Neutrophil (primary cell): ENCODE measurements around the gene CACNA2D1.

Experiments used
- H3K27ac ChIP-seq: fragments of 200-600 bp; sonication (generic); 2 replicates; pipeline ENCODE4 v1.5.1; 2016; ENCODE audit warnings: mild to moderate bottlenecking, moderate library complexity
- H3K27me3 ChIP-seq: fragments of 200-600 bp; sonication (generic); 2 replicates; pipeline ENCODE4 v1.6.0; 2016; ENCODE audit warnings: mild to moderate bottlenecking
- H3K36me3 ChIP-seq: fragments of 200-600 bp; sonication (generic); 2 replicates; pipeline ENCODE4 v1.5.1; 2017
- H3K4me1 ChIP-seq, 2 experiments: fragments of 200-600 bp in 1 of 2; sonication (generic) in 1 of 2; 1 replicate in 1 of 2; 2 replicates in 1 of 2; pipeline versions ENCODE4 v1.5.1 to v1.6.1; 2013 to 2016; ENCODE audit warnings: low read depth in 1 of 2, low read length in 1 of 2, mild to moderate bottlenecking in 1 of 2, moderate library complexity in 1 of 2; ENCODE audit not compliant: control insufficient read depth in 1 of 2, insufficient read depth in 1 of 2
- H3K4me3 ChIP-seq, 2 experiments: fragments of 200-600 bp in 1 of 2; sonication (generic) in 1 of 2; 1 replicate in 1 of 2; 2 replicates in 1 of 2; pipeline ENCODE4 v1.5.1; 2013 to 2016; ENCODE audit warnings: low read depth in 1 of 2, low read length in 1 of 2, mild to moderate bottlenecking in 1 of 2, moderate library complexity in 1 of 2
- H3K9me3 ChIP-seq: fragments of 200-600 bp; sonication (generic); 2 replicates; pipeline ENCODE4 v1.5.1; 2016
- TF ChIP-seq, protein P1 (sequence below): fragments of 200-600 bp; sonication (generic); IDR thresholded peaks from 2 replicates; pipeline ENCODE4 v1.5.1; 2016; ENCODE audit warnings: antibody characterized with exemption

CACNA2D1 gene

DNA sequence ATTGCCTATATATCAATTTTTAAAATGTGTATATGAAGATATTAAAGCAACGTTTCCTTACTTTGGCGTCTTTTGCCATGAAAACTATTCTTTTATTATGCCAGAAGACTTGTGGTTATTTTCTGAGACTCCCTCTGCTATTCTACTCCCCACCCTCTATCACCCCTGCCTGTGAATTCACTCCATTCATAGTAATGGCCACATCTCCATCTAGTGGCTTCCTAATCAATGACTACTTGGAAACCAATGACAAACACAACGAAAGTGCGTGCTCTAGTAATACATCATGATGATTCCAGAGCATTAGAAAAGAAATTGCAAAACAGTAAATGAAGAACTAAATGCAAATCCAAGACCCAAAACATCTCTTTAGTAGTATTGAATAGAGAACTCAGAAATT lies 487.1 kb downstream of the CACNA2D1 start:
- no peaks in the 10 kb centered on the region for H3K36me3 ChIP-seq
- no peaks in the 10 kb centered on the region for H3K27me3 ChIP-seq
- TF ChIP-seq, protein P1, sequence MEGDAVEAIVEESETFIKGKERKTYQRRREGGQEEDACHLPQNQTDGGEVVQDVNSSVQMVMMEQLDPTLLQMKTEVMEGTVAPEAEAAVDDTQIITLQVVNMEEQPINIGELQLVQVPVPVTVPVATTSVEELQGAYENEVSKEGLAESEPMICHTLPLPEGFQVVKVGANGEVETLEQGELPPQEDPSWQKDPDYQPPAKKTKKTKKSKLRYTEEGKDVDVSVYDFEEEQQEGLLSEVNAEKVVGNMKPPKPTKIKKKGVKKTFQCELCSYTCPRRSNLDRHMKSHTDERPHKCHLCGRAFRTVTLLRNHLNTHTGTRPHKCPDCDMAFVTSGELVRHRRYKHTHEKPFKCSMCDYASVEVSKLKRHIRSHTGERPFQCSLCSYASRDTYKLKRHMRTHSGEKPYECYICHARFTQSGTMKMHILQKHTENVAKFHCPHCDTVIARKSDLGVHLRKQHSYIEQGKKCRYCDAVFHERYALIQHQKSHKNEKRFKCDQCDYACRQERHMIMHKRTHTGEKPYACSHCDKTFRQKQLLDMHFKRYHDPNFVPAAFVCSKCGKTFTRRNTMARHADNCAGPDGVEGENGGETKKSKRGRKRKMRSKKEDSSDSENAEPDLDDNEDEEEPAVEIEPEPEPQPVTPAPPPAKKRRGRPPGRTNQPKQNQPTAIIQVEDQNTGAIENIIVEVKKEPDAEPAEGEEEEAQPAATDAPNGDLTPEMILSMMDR = no peak
- no peak overlapping the region for H3K4me3 ChIP-seq
- no peaks in the 10 kb centered on the region for H3K9me3 ChIP-seq
- H3K4me1 ChIP-seq = peaks cover 7 to 13% of the 10 kb centered on the region in 2 experiments
- no peak overlapping the region for H3K27ac ChIP-seq

DNA sequence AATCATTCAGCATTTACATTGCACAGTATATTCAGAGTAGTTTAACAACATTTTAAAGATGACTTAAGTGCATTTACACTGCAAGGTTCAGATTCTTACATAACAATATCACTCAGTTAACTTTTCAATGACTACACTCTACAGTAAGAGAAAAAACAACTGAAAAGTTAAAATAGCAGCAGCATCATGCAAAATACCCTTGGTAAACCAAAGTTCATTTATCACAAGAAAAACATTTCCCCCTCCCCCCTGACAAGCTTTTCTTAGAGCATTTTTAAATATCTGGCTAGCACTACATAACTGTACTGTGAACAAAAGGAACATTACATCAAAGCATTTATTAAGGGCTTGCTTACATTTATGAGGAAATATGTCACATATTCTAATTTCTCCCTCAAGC lies 494.3 kb downstream of the CACNA2D1 start:
- no peak overlapping the region for H3K4me3 ChIP-seq
- no peak overlapping the region for H3K27ac ChIP-seq
- no peaks in the 10 kb centered on the region for H3K4me1 ChIP-seq
- no peaks in the 10 kb centered on the region for H3K27me3 ChIP-seq
- no peaks in the 10 kb centered on the region for H3K9me3 ChIP-seq
- TF ChIP-seq, protein P1 = no peak
- H3K36me3 ChIP-seq = no peaks in the 10 kb centered on the region

DNA sequence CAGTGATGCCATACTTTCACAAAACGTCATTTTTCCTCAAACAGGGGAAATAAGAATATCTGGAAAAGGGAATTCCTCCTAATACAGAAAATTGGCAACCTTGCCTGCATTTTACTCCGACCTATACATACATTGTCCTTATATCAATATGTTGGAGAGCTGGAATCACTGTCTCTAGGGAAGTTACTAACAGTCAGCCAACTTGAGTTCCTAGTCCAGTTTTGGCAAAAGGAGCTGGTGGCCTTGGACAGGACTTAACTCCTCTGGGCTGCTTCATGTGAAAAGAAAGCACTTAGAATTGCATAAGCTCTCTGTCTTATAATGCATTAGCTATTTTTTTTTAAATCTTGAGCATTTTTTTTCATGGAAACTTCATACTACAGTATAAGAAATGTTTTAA lies 499.5 kb downstream of the CACNA2D1 start:
- H3K4me1 ChIP-seq = no peaks in the 10 kb centered on the region
- no peaks in the 10 kb centered on the region for H3K36me3 ChIP-seq
- no peak overlapping the region for H3K27ac ChIP-seq
- TF ChIP-seq, protein P1 = no peak
- H3K9me3 ChIP-seq = no peaks in the 10 kb centered on the region
- H3K27me3 ChIP-seq = no peaks in the 10 kb centered on the region
- H3K4me3 ChIP-seq = no peak overlapping the region

DNA sequence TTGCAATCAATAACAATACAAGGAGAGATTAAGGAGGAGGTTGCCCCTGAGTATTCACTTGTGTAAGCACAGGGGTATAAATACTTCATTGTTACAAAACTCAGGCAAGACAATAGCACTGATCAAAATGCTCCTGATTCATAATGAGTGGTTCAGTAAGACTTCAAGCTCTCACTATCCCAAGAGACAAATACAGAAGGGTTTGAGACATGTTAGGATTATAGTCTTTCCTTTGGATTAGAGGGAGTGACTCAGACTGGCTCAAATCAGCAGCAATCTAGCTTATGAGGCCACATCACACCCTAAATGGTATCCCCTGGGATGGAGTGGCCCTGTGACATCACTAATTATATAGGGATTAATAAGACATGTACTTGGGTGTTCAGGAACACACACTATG lies 506.5 kb downstream of the CACNA2D1 start:
- Histone ChIP-seq H3K4me1 (no peaks in the 10 kb centered on the region), H3K4me3 (no peak overlapping the region)
- TF ChIP-seq, protein P1 = no peak

DNA sequence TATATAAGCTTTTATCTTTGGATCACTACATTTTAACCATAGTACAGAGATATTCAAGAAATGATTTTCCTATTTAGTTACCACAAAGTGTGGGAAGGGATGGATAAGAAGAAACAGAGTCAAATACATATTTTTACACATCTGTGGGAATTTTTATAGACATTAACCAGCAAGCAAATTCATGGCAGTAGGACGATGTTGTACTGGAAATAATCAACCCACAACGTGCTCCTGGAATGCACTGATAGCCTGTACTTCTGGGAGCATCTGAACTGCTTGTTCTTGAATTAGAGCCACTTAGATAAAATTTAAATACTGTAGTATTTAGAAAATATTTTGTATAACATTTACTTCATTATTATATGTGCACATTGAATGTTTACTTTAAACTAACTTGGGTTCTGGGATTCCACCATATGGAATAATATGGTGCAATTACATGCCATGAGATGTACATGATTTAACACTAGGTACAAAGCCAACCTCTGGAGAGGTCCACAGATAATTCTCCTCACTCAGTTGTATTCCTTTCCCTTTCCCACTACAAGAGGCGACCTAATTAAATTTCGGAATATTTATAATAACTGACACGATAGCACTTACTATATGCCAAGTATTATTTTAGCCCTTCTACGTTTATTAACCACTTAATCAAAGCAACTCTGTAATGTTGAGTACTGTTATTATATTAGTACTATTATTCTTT lies 508.8 kb downstream of the CACNA2D1 start:
- TF ChIP-seq, protein P1 = no peak
- no peaks in the 10 kb centered on the region for H3K36me3 ChIP-seq
- H3K4me1 ChIP-seq = no peaks in the 10 kb centered on the region
- H3K27me3 ChIP-seq = no peaks in the 10 kb centered on the region
- H3K9me3 ChIP-seq = no peaks in the 10 kb centered on the region
- H3K27ac ChIP-seq = no peak overlapping the region
- no peak overlapping the region for H3K4me3 ChIP-seq

More for the DNA sequence above, 506.5 kb downstream of the CACNA2D1 start:
- H3K36me3 ChIP-seq = no peaks in the 10 kb centered on the region
- H3K9me3 ChIP-seq = no peaks in the 10 kb centered on the region
- no peak overlapping the region for H3K27ac ChIP-seq
- no peaks in the 10 kb centered on the region for H3K27me3 ChIP-seq
